T-helper 2 cell (primary cell): ENCODE measurements around the gene GAB2.

Source experiments
- DNase-seq, 5 experiments: peaks; one replicate each; pipeline versions ENCODE4 v3.0.0 to v3.0.0-alpha.2; 2012 to 2022

The GAB2 gene

GRCh38 chr11:78219493-78220217 lies 198.0 kb downstream of the GAB2 start:
- DNase-seq: no peak

GRCh38 chr11:78218707-78219492 lies 198.7 kb downstream of the GAB2 start:
- no peak for DNase-seq

GRCh38 chr11:78217650-78218541 lies 199.7 kb downstream of the GAB2 start:
- no peak for DNase-seq

GRCh38 chr11:78216571-78217287 lies 200.9 kb downstream of the GAB2 start:
- DNase-seq: no peak

- DNase-seq: no peak
These were observed 201.6 kb downstream of the GAB2 start for GRCh38 chr11:78216021-78216420.

GRCh38 chr11:78214331-78215194 lies 203.1 kb downstream of the GAB2 start:
- no peak for DNase-seq

GRCh38 chr11:78213526-78214330 lies 203.9 kb downstream of the GAB2 start:
- no peak for DNase-seq

- DNase-seq: no peak
These were observed 204.8 kb downstream of the GAB2 start for GRCh38 chr11:78212586-78213371.

GRCh38 chr11:78211565-78211964 lies 206.1 kb downstream of the GAB2 start:
- DNase-seq: no peak

- no peak for DNase-seq
These were observed 207.5 kb downstream of the GAB2 start for GRCh38 chr11:78210000-78210608.

GRCh38 chr11:78209478-78209877 lies 208.1 kb downstream of the GAB2 start:
- no peak for DNase-seq

- no peak for DNase-seq
These were observed 209.1 kb downstream of the GAB2 start for GRCh38 chr11:78208257-78209165.

GRCh38 chr11:78207532-78208256 lies 209.9 kb downstream of the GAB2 start:
- no peak for DNase-seq

GRCh38 chr11:78205691-78206090 lies 211.9 kb downstream of the GAB2 start:
- DNase-seq: no peak

GRCh38 chr11:78205256-78205655 lies 212.4 kb downstream of the GAB2 start:
- DNase-seq: no peak

GRCh38 chr11:78203184-78203583 lies 214.4 kb downstream of the GAB2 start:
- DNase-seq: peak in 3 of 5 experiments; percentile 45 to 86 (median 81)

GRCh38 chr11:78202733-78203167 lies 214.9 kb downstream of the GAB2 start:
- DNase-seq: peak in 3 of 5 experiments; percentile 44 to 87 (median 82)
